ENCODE results near the gene GGA2. TPM values are rescaled to one million over a fixed set of nuclear protein-coding genes. Genes with fewer than 3 reads are reported as not detected.
A peak's percentile ranks its signal among the peaks of the same experiment; 100 is the strongest.
"Not testable (repeated sequence)": the region's sequence is repeated elsewhere in the genome, so short reads cannot be mapped to it uniquely, and the experiment has no call there.

Gene GGA2
- total RNA-seq, 1 experiment from 2014 or later: 37.4 TPM

DNA sequence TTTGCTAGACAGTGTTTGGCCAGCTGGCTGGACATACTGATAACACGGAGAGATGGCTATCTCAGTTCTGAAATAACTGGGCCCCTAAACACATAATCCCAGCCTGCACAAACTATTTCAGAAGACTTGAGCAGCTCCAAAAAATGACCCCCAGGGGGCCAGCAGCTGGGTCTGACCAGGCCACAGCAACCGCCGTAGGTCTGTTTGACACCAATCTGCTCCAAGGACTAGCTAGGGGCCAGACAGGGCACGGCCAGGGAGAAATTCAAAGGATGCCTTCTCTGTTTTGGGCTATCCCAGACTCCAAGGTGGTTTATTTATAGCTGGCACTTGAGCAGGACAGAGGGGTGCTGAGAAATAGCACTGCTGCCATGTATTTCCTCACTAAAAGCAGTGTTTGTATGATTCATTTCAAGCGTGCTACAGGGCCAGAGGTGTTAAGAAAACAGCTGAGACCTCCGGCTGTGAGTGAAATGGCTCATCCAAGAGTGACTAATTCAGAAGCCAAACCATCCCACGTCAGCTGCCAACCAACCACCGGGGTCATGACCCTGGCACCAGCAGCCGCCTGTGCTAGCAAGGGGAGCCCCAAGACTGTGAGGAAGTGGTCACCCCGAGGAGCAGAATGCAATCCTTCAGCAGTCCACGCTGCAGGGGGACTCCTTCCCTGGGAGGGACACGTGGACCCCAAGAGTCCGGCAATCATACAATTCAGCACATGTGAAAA lies 5.7 kb downstream of the GGA2 start:
- DNase-seq (ENCODE audit: low spot score): peak; percentile 99

DNA sequence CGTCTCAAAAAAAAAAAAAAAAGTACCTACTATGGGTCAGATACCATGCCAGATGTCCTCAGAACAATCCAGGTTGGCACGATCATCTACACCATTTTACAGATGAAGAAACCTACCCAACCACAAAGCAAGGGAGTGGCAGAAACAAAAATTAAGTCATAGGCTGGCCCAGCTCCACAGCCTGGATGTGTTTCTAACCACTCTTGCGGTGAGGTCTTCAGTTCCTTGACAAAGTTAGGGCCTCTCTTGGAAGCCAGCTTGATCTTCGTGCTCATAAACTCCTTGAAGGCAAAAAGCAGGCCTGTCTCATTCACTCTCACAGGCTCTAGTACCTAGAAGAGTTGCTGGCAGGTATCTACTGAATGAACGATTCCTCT lies 6.2 kb downstream of the GGA2 start:
- peak; percentile 91 for DNase-seq (ENCODE audit: low spot score)

DNA sequence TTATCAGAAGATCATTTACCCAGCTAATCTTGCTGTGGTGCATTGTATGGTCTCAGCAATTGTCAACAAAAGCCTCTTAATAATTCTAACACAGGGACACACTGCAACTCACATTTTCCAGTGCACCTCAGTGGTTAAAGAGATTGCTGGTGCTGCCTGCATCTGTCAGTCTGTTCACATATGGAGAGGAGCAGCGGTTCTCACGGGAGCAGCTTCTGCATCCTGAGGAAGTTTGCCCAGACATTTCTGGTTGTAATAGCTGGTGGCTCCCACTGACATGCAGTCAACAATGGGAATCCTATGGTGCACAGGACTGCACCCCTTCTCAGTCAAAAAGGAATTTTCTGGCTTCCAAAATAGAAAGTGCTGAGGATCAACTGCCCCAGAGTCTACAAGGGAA lies 7.8 kb downstream of the GGA2 start:
- no peak for DNase-seq (ENCODE audit: low spot score)

DNA sequence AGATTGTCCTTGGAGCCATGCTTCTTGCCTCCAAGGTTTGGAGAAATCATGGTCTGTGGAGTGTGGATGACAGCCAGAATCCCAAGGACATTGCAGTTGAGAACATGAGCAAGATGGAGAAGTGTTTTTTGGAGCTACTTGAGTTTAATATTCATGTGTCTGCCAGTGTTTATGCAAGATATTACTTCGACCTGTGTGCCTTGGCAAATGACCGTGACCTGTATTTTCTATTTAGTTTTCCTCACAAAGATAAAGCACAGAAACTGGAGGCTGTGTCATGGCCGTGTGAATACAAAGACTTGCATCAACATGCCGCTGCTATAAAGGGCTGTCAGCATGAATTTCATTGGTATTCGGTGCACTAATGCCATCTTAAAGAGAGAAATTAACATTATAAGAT lies 9.0 kb downstream of the GGA2 start:
- no peak for DNase-seq (ENCODE audit: low spot score)

DNA sequence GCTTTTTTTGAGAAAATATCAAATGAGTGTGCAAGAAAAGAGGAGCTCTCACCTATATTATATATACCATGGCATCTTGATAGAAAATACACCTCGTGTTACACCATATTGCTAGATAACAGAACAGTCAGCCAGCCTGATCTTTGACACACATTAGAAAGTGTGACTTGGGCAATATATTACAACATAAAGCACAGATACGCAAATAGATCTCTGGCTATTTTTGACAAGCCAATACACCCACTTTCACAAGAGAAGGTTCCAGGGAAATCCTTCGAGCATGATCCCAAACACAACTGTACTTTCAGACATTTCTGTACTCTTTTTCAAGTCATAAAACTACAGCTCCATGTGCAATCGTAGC lies 9.4 kb downstream of the GGA2 start:
- DNase-seq (ENCODE audit: low spot score): no peak

DNA sequence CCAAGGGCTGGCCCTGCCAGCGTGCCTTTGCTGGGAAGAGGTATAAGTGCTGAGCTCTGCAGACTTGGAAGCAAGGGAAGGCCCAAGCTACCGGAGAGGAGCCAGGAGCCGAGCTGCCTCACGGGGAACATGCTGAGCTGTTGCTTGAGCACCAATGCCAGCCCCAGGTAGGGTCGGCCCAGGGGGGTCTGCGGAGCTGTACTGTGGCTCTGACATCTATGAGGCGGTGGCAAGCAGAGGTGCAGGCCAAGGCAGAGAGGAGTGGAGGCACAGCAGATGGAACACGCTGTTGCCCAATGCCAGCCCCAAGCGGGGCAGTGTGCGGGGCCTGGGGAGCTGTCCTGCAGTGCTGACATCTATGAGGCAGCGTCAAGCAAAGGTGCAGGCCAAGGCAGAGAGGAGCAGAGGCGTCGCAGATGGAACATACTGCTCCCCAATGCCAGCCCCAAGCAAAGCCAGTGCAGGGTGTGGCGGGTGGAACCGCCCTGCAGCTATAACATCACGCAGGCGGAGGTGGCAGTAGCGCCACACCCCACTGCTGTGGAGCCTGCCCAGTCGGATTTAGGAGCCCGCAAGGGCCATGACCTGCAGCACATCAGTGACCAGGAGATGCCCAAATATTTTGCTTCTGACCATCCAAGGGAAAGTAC lies 10.0 kb downstream of the GGA2 start:
- no peak for DNase-seq (ENCODE audit: low spot score)

DNA sequence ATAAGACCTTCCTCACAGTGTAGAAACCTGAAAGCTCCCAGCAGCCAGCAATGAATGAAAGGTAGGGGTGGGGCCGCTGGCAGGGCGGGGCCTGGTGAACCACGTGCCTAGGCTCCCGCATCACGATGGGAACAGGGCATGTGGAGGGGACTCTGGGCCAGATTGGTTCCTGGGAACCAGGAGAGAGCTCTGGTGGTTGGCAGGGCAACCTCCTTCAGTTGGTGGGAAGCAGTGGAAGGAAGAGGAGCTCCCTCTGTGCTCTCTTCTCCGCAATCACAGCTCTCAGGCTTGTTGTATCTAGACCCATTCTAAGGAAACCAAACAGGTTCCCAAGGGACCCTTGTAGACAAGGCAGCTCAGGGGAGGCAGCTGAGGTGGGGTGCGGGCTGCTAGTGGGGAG lies 10.5 kb downstream of the GGA2 start:
- no peak for DNase-seq (ENCODE audit: low spot score)

DNA sequence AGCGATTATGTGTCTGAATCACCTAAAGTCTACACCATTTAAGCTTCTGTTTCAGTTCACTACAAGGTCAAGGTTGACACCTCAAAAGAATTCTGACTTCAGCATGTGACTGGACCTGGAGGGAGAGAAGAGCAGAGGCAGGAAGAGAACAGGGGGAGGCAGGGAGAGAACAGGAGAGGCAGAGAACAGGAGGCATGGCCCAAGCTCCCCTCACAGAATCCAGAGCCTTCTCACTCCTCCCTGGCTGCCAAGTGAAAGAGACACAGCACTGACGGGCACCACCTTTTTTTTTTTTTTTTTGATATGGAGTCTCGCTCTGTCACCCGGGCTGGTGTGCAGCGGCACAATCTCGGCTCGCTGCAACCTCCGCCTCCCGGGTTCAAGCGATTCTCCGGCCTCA lies 11.4 kb downstream of the GGA2 start:
- no peak for DNase-seq (ENCODE audit: low spot score)

DNA sequence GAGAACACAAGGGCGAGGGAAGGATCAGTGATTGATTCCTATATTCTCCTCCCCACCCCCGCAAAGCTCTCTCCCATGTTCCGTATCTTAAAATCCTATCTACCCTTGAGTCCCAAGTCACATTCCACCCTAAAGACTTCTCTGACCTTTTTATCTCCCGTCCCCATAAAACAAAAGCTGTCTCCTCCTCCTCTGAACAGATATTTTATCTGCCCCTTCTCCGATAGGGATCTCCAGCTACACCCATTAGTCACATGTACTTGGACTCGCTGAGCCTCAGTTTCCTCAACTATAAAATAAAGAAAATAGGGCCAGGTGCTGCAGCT lies 12.8 kb downstream of the GGA2 start:
- DNase-seq (ENCODE audit: low spot score): no peak

DNA sequence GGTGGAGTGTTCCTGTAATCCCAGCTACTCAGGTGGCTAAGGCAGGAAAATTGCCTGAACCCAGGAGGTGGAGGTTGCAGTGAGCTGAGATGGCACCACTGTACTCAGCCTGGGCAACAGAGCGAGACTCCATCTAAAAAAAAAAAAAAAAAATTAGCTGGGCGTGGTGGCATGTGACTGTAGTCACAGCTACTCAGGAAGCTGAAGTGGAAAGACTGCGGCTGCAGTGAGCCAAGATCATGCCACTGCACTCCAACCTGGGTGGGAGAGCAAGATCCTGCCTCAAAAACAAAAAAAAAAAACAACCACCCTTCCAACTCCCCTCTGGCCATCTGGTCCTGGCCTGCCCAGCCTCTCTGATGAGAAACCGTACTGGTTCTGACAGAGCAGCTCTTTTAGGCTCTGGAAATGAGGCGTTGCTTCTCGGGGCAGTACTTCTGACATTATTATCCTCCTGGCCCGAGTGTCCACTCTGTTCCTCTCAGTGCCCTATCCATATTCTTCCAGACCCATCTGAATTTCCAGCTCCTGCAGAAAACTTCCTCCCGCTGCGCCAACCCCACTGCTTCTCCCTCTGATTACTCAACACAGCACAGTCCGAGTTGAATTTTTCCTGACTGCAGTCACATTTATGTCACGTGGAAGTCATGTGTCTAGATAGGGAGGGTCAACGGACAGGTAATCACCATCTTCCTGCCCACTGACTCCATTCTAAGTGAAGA lies 13.3 kb downstream of the GGA2 start:
- DNase-seq (ENCODE audit: low spot score): peak; percentile 74

DNA sequence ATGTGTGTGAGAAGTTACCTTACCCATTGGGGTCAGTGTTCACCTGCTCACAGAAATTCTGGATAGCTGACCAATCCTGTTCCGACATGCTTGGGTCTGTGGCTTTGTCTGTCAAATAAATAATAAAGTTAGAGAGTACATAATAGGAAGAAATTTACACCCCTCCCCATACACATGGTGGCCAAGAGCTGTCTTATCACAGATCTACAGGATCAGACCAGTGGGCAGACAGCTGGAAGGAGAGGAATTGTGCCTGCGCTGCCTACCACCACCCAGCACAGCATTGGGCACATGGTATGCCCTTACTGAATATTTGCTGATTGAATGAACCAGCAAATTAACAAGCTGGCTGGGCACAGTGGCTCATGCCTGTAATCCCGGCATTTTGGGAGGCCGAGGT lies 14.6 kb downstream of the GGA2 start:
- no peak for DNase-seq (ENCODE audit: low spot score)

DNA sequence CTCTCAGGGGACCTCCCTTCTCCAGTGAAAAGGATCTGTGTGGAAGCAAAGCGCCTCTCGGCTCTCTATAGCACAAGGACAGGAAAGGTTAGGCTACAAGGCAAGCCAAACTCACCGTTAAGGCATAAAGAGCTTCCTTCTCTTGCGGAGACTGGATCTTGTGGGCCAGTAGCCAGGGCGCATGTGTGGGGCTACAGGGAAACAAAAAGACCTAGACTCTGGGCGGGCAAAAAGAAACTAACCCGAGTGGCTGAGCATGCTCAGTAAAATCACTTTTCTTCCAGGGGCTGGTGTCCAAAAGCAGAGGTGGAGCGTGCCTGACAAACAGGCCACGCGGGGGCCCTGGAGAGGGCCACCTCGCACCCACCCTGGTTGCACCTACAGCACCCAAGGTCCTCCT lies 16.1 kb downstream of the GGA2 start:
- no peak for DNase-seq (ENCODE audit: low spot score)

DNA sequence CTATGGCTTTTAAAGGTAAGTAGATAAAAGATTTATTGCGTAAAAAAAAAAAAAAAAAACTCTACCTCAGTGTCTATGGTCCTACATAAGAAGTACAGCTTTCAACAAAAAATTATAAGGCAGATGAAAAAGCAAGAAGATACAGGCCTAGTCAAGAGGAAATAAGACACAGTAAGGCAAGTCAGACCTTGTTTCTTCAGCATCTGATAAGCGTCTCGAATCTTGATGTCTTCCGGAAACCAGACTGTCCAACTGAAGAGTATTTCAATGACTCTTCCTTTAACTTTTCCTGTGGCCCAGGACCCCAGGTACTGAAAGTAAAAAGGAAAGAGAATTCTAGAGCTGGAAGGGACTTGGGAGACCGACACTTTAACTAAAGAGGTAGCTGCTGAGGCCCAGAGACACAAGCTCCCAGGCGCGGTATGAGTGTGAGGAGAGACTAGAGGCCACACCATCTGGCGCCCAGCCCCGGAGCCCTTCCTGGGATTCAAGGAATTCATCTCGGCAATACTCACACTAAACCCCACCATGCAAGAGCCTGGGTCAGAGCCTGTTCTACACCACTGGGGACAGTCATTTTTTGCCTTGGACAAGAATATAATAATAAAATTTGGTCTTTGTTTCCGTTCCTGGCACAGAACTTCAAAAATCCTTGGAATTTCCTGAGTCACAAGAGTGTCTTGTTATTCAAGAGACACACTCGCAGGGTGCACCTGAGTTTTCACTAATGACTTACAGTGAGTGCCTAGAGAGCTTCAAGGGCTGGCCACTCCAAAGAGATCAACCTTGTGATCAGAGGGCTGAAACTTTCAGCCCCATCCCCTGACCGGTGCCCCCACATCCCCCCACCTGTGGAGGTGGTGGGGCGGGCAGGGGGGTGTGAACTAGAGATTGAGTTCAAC lies 18.6 kb downstream of the GGA2 start:
- peak; percentile 74 for DNase-seq (ENCODE audit: low spot score)

DNA sequence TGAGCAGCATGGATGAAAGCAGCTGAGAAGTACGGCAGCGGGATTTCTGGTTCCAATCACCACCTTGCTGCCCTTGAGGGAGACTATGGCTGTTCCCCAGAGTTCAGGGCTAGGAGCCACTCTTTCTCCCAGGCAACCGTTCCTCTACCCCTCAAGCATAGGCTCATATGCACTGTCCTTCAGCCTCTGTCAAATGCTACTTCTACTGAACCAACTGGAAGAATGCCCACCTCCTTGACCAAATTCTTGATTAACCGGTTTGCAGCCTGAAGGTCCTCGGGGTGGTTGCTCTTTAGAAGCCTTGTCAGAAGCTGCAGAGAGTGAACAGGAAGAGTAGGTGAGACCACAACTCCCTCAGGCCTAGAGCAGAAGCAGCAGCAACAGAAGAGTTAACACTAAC lies 23.8 kb downstream of the GGA2 start:
- DNase-seq (ENCODE audit: low spot score): no peak

DNA sequence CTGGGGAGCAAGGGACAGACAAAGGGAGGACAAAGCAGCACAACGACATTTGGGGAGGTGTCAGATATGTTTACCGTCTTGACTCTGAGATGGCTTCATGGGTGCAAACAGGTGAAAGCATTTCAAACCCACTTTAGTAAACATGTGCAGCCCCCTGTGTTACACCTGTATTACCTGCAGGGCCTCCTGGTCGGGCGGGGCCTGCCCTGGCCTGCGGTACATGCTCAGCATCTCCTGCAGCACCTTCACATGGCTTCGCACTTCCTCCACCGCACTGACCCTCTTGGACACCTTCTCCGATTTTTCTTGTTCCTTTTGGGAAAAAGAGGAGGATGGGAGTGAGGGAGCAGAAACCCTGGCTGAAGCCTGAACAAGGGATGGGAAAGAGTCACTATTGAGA lies 24.5 kb downstream of the GGA2 start:
- DNase-seq (ENCODE audit: low spot score): no peak

DNA sequence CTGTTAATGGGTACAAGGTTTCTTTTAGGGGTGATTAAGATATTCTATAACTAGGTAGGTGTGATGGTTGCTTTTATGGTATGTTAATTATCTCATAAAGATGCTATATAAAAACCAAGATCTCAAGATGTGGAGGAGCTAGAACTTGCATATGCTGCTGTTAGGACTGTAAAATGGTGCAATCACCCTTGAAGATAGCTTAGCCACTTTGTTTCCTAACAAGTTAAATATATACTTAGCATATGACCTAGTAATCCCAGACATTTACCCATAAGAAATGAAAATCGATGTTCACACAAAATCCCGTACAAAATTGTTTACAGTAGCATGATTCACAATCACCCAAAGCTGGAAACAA lies 25.1 kb downstream of the GGA2 start:
- no peak for DNase-seq (ENCODE audit: low spot score)

DNA sequence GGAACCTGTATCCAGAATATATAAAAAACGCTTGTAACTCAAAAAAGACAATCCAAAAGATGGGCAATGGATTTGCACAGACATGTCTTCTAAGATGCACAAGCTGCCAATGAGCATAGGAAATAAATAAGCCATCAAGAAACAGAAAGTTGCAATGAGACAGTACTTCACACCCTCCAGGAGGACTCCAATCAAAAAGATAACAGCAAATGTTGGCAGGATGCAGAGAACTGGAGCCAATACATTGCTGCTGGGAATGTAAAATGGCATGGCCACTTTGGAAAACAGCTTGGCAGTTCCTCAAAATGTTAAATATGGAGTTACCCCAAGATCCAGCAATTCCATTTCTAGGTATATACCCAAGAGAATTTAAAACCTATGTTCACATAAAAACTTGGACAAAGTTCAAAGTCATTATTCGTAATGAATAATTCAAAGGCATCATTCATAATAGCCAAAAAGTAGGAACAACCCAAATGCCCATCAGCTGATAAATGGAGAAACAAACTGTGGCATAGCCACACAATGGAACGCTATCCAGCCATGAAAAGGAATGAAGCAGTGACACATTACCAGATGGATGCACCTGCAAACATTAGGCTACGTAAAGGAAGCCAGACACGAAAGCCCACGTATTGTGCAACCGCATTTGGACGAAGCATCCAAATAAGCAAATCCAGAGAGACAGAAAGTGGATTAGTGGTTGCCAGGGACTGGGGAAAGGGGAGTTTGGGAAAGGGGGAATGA lies 25.6 kb downstream of the GGA2 start:
- no peak for DNase-seq (ENCODE audit: low spot score)

DNA sequence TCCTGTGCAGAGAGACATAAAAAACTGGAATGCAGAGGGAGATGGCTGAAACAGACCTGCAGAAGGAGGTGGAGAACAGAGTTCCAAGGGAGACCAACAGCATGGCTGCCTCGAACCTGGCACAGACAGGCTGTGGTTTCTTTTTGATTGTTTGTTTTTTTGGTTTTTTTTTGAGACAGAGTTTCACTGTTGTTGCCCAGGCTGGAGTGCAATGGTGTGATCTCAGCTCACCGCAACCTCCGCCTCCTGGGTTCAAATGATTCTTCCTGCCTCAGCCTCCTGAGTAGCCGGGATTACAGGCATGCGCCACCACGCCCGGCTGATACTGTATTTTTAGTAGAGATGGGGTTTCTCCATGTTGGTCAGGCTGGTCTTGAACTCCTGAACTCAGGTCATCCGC lies 26.8 kb downstream of the GGA2 start:
- DNase-seq (ENCODE audit: low spot score): not testable (repeated sequence)

DNA sequence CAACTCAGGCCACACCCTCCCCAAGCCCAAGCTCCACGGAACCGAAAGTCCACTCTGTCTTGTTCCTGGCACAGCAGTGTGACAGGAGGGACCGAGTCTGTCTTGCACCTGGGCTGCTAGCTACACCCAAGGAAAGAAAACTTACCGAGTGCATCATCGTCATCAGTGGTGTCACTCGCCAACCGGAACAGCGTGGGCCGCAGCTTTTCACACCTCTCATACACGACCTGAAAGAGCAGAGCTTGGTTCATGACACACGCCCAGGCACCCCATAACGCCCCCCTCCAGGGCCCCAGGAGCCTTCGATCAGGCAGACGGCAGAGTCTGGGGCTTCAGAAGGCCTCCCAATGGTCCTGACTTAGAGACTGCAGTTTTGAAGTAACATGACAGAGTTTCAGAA lies 27.5 kb downstream of the GGA2 start:
- no peak for DNase-seq (ENCODE audit: low spot score)

DNA sequence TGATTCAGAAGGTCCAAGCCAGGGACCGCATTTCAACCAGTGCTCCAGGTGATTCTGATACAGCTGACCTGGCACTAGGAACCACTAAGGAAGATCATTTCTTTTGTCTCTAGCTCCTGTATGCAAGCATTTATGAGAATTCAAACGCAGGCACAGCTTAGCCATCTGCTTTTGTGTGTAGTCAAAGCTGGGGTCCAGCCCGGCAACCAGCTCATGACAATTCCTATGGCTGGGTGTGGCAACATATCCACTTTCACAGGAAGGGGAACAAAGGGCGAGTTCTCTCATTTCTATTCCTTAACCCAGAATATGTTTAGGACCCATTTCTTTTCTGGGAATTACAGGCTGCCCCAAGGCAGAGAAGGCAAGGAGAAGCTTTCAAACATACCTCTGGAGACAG lies 30.0 kb downstream of the GGA2 start:
- DNase-seq (ENCODE audit: low spot score): no peak

DNA sequence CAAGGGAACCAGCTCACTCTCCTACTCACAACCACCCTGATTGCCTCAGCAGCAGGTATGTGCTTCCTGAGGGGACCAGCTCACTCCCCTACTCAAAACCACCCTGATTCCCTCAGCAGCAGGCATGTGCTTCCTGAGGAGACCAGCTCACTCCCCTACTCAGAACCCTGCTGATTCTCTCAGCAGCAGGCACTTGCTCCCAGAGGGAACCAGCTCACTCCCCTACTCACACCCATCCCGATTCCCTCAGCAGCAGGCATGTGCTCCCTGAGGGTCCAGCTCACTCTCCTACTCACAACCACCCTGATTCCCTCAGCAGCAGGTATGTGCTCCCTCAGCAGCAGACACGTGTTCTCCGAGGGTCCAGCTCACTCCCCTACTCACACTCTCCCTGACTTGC lies 31.2 kb downstream of the GGA2 start:
- no peak for DNase-seq (ENCODE audit: low spot score)

DNA sequence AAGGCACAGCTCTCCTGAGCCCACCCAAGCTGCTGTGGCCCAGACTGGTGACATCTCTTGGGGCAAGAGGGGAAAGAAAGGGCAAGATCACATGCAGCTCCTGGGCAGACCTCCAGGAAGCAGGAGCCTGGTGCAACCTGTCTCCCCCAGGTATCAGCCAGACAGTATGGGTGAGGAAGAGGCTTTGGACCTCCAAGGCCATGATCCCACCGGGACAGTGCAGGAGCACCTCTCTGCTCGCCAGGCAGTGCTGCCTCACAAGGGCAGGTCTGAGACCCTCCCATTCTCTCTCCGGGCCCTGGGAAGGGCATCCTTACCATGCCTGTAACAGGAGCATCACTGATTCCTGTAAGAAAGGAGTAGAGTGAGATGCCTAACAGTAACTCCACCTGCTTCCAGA lies 31.7 kb downstream of the GGA2 start:
- no peak for DNase-seq (ENCODE audit: low spot score)

Data from A172 (cell line).